Fibroblast of mammary gland (primary cell): ENCODE data around the gene NLRP10.

ENCODE experiments used
- DNase-seq: peaks from one replicate; pipeline ENCODE4 v3.0.0-alpha.2; 2010; ENCODE audit warnings: low read depth
- H3K4me3 ChIP-seq: 2 replicates; pipeline ENCODE4 v1.5.1; 2011; ENCODE audit warnings: low read depth, mild to moderate bottlenecking, low read length, moderate library complexity; ENCODE audit not compliant: control insufficient read depth
- TF ChIP-seq, protein P1 (sequence below): conservative IDR thresholded peaks from 2 replicates; pipeline ENCODE4 v1.5.1; 2011; ENCODE audit warnings: low read depth, low read length, inconsistent platforms; ENCODE audit not compliant: control insufficient read depth, insufficient read depth

Gene NLRP10

DNA sequence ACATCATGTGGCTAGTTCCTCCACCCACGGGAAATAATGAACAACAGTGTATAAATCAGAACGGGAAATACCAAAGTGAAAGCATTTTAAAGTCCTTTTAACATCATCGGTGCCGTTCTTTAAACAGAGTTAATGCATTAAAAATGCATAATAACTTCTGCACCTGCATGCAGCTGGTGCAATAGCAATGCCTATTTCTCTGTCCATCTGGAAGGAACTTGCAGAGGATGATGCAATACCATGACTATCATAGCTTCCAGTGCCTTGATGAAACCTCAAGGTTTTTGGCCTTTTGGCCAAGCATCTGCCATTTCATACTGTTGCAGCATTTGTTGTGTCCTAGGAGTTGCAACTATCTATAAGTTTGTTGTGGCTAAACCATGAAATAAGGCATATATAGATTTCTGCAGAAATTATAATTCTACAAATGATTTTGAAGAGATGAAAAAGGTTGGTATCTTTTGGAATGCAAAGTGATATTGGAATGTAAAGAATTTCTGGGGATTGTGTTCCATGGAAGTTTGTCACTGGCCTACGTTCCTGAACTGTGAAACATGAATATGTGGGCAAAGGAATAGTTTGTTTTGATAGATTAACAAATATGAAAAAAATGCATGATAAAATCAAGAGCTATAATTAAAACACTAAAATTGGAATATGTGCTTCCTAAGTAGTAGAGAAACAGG lies 12.1 kb upstream of the NLRP10 start:
- no peak overlapping the region for H3K4me3 ChIP-seq
- DNase-seq = peak; percentile 92
- TF ChIP-seq, protein P1, sequence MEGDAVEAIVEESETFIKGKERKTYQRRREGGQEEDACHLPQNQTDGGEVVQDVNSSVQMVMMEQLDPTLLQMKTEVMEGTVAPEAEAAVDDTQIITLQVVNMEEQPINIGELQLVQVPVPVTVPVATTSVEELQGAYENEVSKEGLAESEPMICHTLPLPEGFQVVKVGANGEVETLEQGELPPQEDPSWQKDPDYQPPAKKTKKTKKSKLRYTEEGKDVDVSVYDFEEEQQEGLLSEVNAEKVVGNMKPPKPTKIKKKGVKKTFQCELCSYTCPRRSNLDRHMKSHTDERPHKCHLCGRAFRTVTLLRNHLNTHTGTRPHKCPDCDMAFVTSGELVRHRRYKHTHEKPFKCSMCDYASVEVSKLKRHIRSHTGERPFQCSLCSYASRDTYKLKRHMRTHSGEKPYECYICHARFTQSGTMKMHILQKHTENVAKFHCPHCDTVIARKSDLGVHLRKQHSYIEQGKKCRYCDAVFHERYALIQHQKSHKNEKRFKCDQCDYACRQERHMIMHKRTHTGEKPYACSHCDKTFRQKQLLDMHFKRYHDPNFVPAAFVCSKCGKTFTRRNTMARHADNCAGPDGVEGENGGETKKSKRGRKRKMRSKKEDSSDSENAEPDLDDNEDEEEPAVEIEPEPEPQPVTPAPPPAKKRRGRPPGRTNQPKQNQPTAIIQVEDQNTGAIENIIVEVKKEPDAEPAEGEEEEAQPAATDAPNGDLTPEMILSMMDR = no peak

DNA sequence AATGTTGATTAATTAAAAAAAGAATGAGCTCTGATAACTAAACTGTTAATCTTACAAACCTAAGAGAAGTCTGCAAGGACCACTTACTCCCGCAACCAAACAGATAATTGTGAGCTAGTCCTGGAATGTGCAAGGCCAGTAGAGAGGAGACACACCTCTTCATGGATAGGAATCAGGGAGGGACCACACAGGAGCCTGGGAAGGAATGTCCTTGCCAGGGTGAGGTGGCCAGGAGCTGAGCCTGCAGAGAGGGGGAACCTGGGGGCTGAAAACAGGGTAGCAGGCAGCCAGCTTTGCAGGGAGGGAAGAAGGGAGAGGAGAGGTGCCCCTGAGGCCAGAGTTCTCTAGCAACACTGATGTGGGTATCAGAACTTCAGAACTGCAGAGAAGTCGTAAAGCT lies 9.4 kb upstream of the NLRP10 start:
- H3K4me3 ChIP-seq = no peak overlapping the region
- DNase-seq = no peak
- TF ChIP-seq, protein P1 = no peak

GRCh38 chr11:7973011-7973410 lies 7.8 kb upstream of the NLRP10 start:
- TF ChIP-seq, protein P1 = no peak
- no peak overlapping the region for H3K4me3 ChIP-seq
- peak; percentile 31 for DNase-seq

GRCh38 chr11:7971846-7972245 lies 6.6 kb upstream of the NLRP10 start:
- TF ChIP-seq, protein P1 = no peak
- H3K4me3 ChIP-seq = no peak overlapping the region
- peak; percentile 28 for DNase-seq

DNA sequence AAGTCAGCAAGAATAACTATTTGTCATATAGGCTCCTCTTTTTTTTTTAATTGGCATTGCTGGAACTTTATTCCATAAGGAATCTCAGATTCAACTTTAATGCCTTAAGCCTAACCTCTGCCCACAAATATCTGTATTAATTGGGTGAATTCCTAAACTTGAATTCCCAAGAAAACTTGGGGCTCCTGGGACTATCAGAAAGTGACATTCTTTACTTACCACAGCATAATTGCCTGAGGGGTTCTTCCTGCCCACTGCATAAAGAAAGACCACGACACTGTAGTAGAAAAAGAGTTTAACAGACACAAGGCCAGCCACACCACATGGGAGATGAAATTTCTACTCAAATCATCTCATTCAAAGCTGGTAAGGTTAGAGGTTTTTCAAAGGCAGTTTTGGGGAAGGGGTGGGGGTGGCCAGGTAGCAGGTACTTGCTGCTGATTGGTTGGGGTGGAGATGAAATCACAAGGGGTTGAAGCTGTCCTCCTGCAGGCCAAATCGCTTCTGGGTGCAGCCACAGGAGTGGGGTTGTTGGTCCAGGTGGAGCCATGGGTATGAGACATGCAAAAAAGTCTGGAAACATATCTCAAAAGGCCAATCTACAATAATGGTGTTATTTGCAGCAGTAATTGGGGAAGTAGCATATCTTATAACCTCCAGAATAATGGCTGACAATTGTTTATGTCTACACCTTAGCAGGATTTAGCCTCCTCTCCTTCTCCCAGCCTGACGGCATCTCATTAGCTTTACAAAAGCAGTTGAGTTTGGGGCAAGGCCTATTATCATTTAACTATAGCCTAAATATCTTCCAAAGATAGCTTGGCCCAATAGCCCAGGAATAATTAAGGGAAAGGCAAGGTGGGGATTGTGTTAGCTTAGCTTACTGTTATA lies 4.8 kb upstream of the NLRP10 start:
- TF ChIP-seq, protein P1 = no peak
- no peak overlapping the region for H3K4me3 ChIP-seq
- no peak for DNase-seq

DNA sequence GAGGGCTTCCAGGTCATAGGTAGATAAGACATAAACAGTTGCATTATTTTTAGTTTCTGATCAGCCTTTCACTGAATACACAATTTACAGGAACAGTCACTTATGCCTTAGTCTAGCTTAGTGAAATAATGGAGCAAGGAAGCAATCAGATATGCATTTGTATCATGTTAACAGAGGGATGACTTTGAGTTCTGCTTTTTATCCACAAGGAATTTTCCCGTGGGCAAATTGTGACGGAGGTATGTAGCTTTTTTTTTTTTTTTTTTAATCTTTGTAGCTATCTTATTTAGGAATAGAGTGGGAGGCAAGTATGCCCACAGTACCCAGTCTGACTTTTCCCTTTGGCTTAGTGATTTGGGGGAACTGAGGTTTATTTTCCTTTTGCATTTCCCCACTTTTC lies 3.4 kb upstream of the NLRP10 start:
- DNase-seq = no peak
- TF ChIP-seq, protein P1 = no peak
- H3K4me3 ChIP-seq = no peak overlapping the region
